Hepatocyte (in vitro differentiated cells): ENCODE results near the gene NUDT16L1. TPM values are rescaled to one million over a fixed set of nuclear protein-coding genes. Genes with fewer than 3 reads are reported as not detected.
"Not testable (repeated sequence)": the region's sequence is repeated elsewhere in the genome, so short reads cannot be mapped to it uniquely, and the experiment has no call there.

ENCODE experiments used
- DNase-seq: peaks from one replicate; pipeline ENCODE4 v3.0.0-alpha.2; 2016; ENCODE audit warnings: low spot score
- H2AFZ ChIP-seq: fragments of 200-600 bp; sonication (generic); 2 replicates; pipeline ENCODE4 v1.6.0; 2016; ENCODE audit warnings: antibody characterized with exemption, mild to moderate bottlenecking
- H3K27ac ChIP-seq: fragments of 200-600 bp; sonication (generic); 2 replicates; pipeline ENCODE4 v1.5.1; 2016; ENCODE audit warnings: mild to moderate bottlenecking
- H3K27me3 ChIP-seq: fragments of 200-600 bp; sonication (generic); 2 replicates; pipeline ENCODE4 v1.6.1; 2016
- H3K36me3 ChIP-seq: fragments of 200-600 bp; sonication (generic); replicated peaks from 2 replicates; pipeline ENCODE4 v1.5.1; 2016; ENCODE audit warnings: low read depth; ENCODE audit not compliant: insufficient read depth
- H3K4me1 ChIP-seq: fragments of 200-600 bp; sonication (generic); 2 replicates; pipeline ENCODE4 v1.5.1; 2016; ENCODE audit warnings: mild to moderate bottlenecking, moderate library complexity; ENCODE audit not compliant: insufficient read depth
- H3K4me2 ChIP-seq: fragments of 200-600 bp; sonication (generic); 2 replicates; pipeline ENCODE4 v1.6.0; 2016
- H3K4me3 ChIP-seq: fragments of 200-600 bp; sonication (generic); 2 replicates; pipeline ENCODE4 v1.5.1; 2016; ENCODE audit warnings: mild to moderate bottlenecking
- H3K79me2 ChIP-seq: fragments of 200-600 bp; sonication (generic); 2 replicates; pipeline ENCODE4 v1.6.0; 2017; ENCODE audit warnings: mild to moderate bottlenecking
- H3K9me2 ChIP-seq: fragments of 200-600 bp; sonication (generic); replicated peaks from 2 replicates; pipeline ENCODE4 v1.6.0; 2017; ENCODE audit warnings: mild to moderate bottlenecking; ENCODE audit not compliant: insufficient read depth
- H3K9me3 ChIP-seq: fragments of 200-600 bp; sonication (generic); 2 replicates; pipeline ENCODE4 v1.5.1; 2016; ENCODE audit warnings: low read depth, mild to moderate bottlenecking
- H4K20me1 ChIP-seq: fragments of 200-600 bp; sonication (generic); 2 replicates; pipeline ENCODE4 v1.6.0; 2016; ENCODE audit warnings: mild to moderate bottlenecking; ENCODE audit not compliant: insufficient read depth, poor library complexity, severe bottlenecking
- CTCF ChIP-seq: fragments of 200-600 bp; sonication (generic); IDR thresholded peaks from 2 replicates; pipeline ENCODE4 v1.5.1; 2016; ENCODE audit warnings: antibody characterized with exemption, mild to moderate bottlenecking; ENCODE audit not compliant: poor library complexity
- EZH2 ChIP-seq: fragments of 200-600 bp; sonication (generic); IDR thresholded peaks from 2 replicates; pipeline ENCODE4 v1.6.1; 2016; ENCODE audit warnings: antibody characterized with exemption, mild to moderate bottlenecking, borderline replicate concordance
- EZH2phosphoT487 ChIP-seq: fragments of 200-600 bp; sonication (generic); IDR thresholded peaks from one replicate; pipeline ENCODE4 v1.6.1; 2018; ENCODE audit warnings: antibody characterized with exemption, mild to moderate bottlenecking, low read depth, moderate library complexity; ENCODE audit not compliant: unreplicated experiment, severe bottlenecking
- WGBS: methylation state at CpG from one replicate; pipeline ENCODE4 v1.1.6; 2016; ENCODE audit warnings: low lambda C conversion rate; ENCODE audit errors: missing lambda C conversion rate; 5-methylcytosine and 5-hydroxymethylcytosine counted together
- polyA plus RNA-seq: library from polyadenylated mRNA; unstranded; fragments of >200 nt; fragmentation: Nextera tagmentation; extraction: Ambion mirVana; gene quantifications from 2 replicates; pipeline ENCODE4 v1.2.1, GENCODE V29; 2016
- total RNA-seq: library from RNA; depleted of rRNA; stranded (reverse); fragments of >200 nt; gene quantifications from 2 replicates; pipeline ENCODE4 v1.2.3, GENCODE V29; 2014

The NUDT16L1 gene
- total and polyA plus RNA-seq, 2 experiments from 2014 or later, result 54.8 to 80.5 TPM

GRCh38 chr16:4648917-4649316, 44.4 kb upstream of the NUDT16L1 start:
- Histone ChIP-seq H3K36me3 (no peaks in the 10 kb centered on the region), H3K9me2 (no peaks in the 10 kb centered on the region), H2AFZ (no peak overlapping the region), H4K20me1 (peaks cover 11% of the 10 kb centered on the region), H3K4me3 (no peak overlapping the region), H3K27me3 (no peaks in the 10 kb centered on the region), H3K4me1 (peaks cover 13% of the 10 kb centered on the region), H3K9me3 (no peaks in the 10 kb centered on the region), H3K27ac (no peak overlapping the region), H3K79me2 (peaks cover 61% of the 10 kb centered on the region), H3K4me2 (no peak overlapping the region)
- TF ChIP-seq EZH2phosphoT487 (no peak), CTCF (no peak), EZH2 (no peak)
- no peak for DNase-seq
- 98% methylated on average over 13 of the region's 13 CpGs for WGBS

- H3K4me3 ChIP-seq, result no peak overlapping the region
- WGBS, result 94% methylated on average over 25 of the region's 25 CpGs
- H3K79me2 ChIP-seq, result peaks cover 52% of the 10 kb centered on the region
- no peak overlapping the region for H2AFZ ChIP-seq
- no peaks in the 10 kb centered on the region for H3K36me3 ChIP-seq
- H3K4me1 ChIP-seq, result peaks cover 20% of the 10 kb centered on the region
- H4K20me1 ChIP-seq, result peaks cover 10% of the 10 kb centered on the region
- H3K9me2 ChIP-seq, result no peaks in the 10 kb centered on the region
- no peaks in the 10 kb centered on the region for H3K9me3 ChIP-seq
- H3K4me2 ChIP-seq, result no peak overlapping the region
- no peak overlapping the region for H3K27ac ChIP-seq
- TF ChIP-seq EZH2phosphoT487 (no peak), EZH2 (no peak), CTCF (no peak)
- H3K27me3 ChIP-seq, result no peaks in the 10 kb centered on the region
- no peak for DNase-seq
These were observed 43.5 kb upstream of the NUDT16L1 start for GRCh38 chr16:4649744-4650442.

DNA sequence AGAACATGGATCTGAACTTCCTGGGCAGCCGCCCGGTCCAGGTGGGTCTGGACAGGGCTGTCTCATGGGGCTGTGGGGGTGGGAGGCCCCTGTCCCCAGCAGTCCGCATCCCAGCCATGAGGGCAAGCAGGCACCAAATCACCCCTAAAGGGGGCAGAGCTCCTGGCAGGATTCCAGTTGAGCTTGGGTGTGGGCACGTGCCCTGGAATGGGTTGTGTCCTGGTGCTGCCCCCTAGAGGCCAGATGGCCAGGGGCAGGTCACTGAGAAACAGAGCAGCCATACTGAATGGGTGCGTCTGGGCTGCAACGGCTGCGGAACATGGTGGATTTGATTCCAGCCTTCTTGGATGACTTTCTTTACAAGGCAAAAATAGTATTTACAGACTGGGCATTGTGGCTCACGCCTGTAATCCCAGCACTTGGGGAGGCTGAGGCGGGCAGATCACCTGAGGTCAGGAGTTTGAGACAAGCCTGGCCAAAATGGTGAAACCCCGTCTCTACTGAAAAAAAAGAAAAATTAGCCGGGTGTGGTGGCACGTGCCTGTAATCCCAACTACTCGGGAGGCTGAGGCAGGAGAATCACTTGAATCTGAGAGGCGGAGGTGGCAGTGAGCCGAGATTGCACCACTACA, 42.8 kb upstream of the NUDT16L1 start:
- peaks cover 24% of the 10 kb centered on the region for H3K4me1 ChIP-seq
- H3K27me3 ChIP-seq, H3K36me3 ChIP-seq, H3K9me3 ChIP-seq, H3K4me2 ChIP-seq, H3K4me3 ChIP-seq, H3K27ac ChIP-seq, H3K9me2 ChIP-seq, H4K20me1 ChIP-seq, H2AFZ ChIP-seq: not testable (repeated sequence)
- peak; percentile 71 for DNase-seq
- TF ChIP-seq CTCF, result peak; percentile 59
- H3K79me2 ChIP-seq, result peaks cover 45% of the 10 kb centered on the region
- WGBS, result 95% methylated on average over 15 of the region's 15 CpGs
